Aorta (tissue), 5 donors: ENCODE data around the gene MRC2. TPM values are rescaled to one million over a fixed set of nuclear protein-coding genes. Genes with fewer than 3 reads are reported as not detected.

Experiments used
- ATAC-seq: fragments of 200-7000 bp; cut with Tn5 transposase; one replicate; pipeline ENCODE4 v1.9.1; 2022; ENCODE audit warnings: moderate library complexity; ENCODE audit not compliant: low FRiP score
- DNase-seq, 2 donors: peaks; one replicate each; pipeline ENCODE4 v3.0.0-alpha.2; 2020
- H3K27ac ChIP-seq, 2 donors: one replicate each; pipeline ENCODE4 v1.5.1; 2013; ENCODE audit warnings: low read length in 2 of 2, mild to moderate bottlenecking in 2 of 2, moderate library complexity in 2 of 2, control low read depth in 1 of 2, inconsistent platforms in 1 of 2, low read depth in 1 of 2
- H3K27me3 ChIP-seq, 2 donors: one replicate each; pipeline ENCODE4 v1.6.1; 2013; ENCODE audit warnings: control low read depth in 1 of 2, low read length in 1 of 2, mild to moderate bottlenecking in 1 of 2, moderate library complexity in 1 of 2; ENCODE audit not compliant: insufficient read depth in 2 of 2, control insufficient read depth in 1 of 2
- H3K36me3 ChIP-seq, 2 donors: one replicate each; pipeline ENCODE4 v1.6.1; 2013; ENCODE audit warnings: control low read depth in 1 of 2, low read length in 1 of 2, mild to moderate bottlenecking in 1 of 2; ENCODE audit not compliant: insufficient read depth in 2 of 2, control insufficient read depth in 1 of 2
- H3K4me1 ChIP-seq, 2 donors: one replicate each; pipeline ENCODE4 v1.6.1; 2013; ENCODE audit warnings: low read length in 2 of 2, control low read depth in 1 of 2, mild to moderate bottlenecking in 1 of 2, moderate library complexity in 1 of 2; ENCODE audit not compliant: insufficient read depth in 2 of 2, control insufficient read depth in 1 of 2
- H3K4me3 ChIP-seq, 2 donors: one replicate each; pipeline ENCODE4 v1.5.1; 2013; ENCODE audit warnings: low read length in 2 of 2, control low read depth in 1 of 2, mild to moderate bottlenecking in 1 of 2
- H3K9me3 ChIP-seq: one replicate; pipeline ENCODE4 v1.6.1; 2013; ENCODE audit warnings: mild to moderate bottlenecking, low read length; ENCODE audit not compliant: control insufficient read depth
- WGBS, 2 donors: extraction: QIAGEN DNeasy Blood & Tissue Kit; methylation state at CpG; one replicate each; pipeline ENCODE4 v1.1.7; 2013; 5-methylcytosine and 5-hydroxymethylcytosine counted together
- intact Hi-C, 2 donors: fragments of 100-400 bp; cut with DNase I; formaldehyde crosslinking; loops; one replicate each; pipeline versions ENCODE4 v1.14.2 to v1.15.0; 2022
- polyA plus RNA-seq, 2 donors: library from polyadenylated mRNA; stranded (reverse); fragments of 200-250 nt; gene quantifications; one replicate each; pipeline ENCODE4 v1.2.3, GENCODE V29; 2013
- total RNA-seq, 2 donors: library from RNA; stranded (reverse); fragmentation: NEBNext Ultra II Directional; extraction: Animal tissue kit (Norgen Biotek cat#: 25700); gene quantifications; one replicate each; pipeline ENCODE4 v1.2.1, GENCODE V29; 2021
- donor health status: healthy with polysubstance abuse.
- donor health status: Bipolar disorder and iron deficiency.
- donor health status: DM: no; HTN: no; CAD: no.
- donor health status: DM: no; HTN: no; CAD: no.
- donor health status: DM: yes; HTN: yes; CAD: no.

MRC2 gene
- total and polyA plus RNA-seq, 4 donors: 15.3 to 232 (median 122) TPM

GRCh38 chr17:62670202-62670821 is 42.8 kb downstream of the MRC2 start:
- Histone ChIP-seq H3K4me1 (no peaks in the 10 kb centered on the region), H3K9me3 (no peaks in the 10 kb centered on the region), H3K36me3 (peaks cover 0 to 4% of the 10 kb centered on the region in 2 donors), H3K4me3 (no peak overlapping the region), H3K27me3 (no peaks in the 10 kb centered on the region), H3K27ac (no peak overlapping the region)
- DNase-seq (peak in 1 of 2 donors; percentile 69), ATAC-seq (no peak)
- 78% methylated on average over 24 of the region's 24 CpGs for WGBS, 2 donors
- intact Hi-C loops: loop anchor here in 1 of 2 donors (10.0 kb wide), 1 partner anchor 106 kb away; no protein-coding TSS in a partner anchor

DNA sequence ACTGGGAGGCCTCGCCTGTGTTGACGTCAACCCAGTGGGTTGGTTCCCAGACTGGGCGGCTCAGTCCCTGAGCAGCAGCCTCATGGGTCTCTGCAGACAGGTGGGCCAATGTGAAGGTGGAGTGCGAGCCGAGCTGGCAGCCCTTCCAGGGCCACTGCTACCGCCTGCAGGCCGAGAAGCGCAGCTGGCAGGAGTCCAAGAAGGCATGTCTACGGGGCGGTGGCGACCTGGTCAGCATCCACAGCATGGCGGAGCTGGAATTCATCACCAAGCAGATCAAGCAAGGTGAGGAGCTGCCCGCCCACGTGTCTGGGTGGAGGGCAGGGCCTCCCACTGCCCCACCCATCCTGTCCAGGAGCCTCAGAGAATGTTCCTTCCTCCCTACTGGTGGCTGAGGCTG is 44.1 kb downstream of the MRC2 start:
- intact Hi-C loops: loop anchor here in 1 of 2 donors (10.0 kb wide), 1 partner anchor 107 kb away; no protein-coding TSS in a partner anchor
- H3K27me3 ChIP-seq: no peaks in the 10 kb centered on the region
- H3K4me1 ChIP-seq: no peaks in the 10 kb centered on the region
- peak; percentile 54 to 83 for DNase-seq
- WGBS, 2 donors: 36 to 38% methylated on average over 10 to 14 of the region's 14 CpGs
- no peak overlapping the region for H3K27ac ChIP-seq
- no peaks in the 10 kb centered on the region for H3K9me3 ChIP-seq
- H3K4me3 ChIP-seq: no peak overlapping the region
- no peak for ATAC-seq
- peaks cover 2 to 4% of the 10 kb centered on the region in 2 donors for H3K36me3 ChIP-seq

DNA sequence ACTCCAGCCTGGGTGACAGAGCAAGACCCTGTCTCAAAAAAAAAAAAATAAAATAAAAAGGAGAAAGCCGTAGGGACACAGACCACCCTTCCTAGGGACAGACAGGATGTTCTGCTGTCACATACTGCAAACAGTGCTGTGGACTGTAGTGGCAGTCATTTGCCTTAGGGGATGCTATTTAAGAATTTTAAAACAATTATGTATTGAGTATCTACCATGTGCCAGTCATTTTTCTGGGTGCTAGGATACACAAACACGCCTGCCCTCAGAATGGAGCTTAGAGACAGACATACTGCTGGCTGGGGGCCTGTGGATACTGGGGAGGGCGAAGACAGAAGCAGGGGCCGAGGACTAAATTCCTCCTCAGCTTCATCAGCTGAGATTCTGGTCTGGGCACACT is 45.5 kb downstream of the MRC2 start:
- H3K36me3 ChIP-seq: peaks cover 2 to 4% of the 10 kb centered on the region in 2 donors
- H3K27me3 ChIP-seq: no peaks in the 10 kb centered on the region
- 85 to 89% methylated on average over 4 of the region's 4 CpGs for WGBS, 2 donors
- no peaks in the 10 kb centered on the region for H3K4me1 ChIP-seq
- H3K27ac ChIP-seq: no peak overlapping the region
- ATAC-seq (no peak), DNase-seq (no peak)
- intact Hi-C loops: loop anchor here in 1 of 2 donors (10.0 kb wide), 1 partner anchor 108 kb away; no protein-coding TSS in a partner anchor
- no peak overlapping the region for H3K4me3 ChIP-seq
- no peaks in the 10 kb centered on the region for H3K9me3 ChIP-seq

- Histone ChIP-seq H3K9me3 (no peaks in the 10 kb centered on the region), H3K27ac (no peak overlapping the region), H3K4me1 (no peaks in the 10 kb centered on the region), H3K27me3 (no peaks in the 10 kb centered on the region), H3K36me3 (peaks cover 2 to 4% of the 10 kb centered on the region in 2 donors), H3K4me3 (no peak overlapping the region)
- DNase-seq: peak in 1 of 2 donors; percentile 73
- intact Hi-C loops: loop anchor here in 1 of 2 donors (10.0 kb wide), 1 partner anchor 109 kb away; no protein-coding TSS in a partner anchor
- peak; percentile 3 for ATAC-seq
- 86% methylated on average over 20 of the region's 20 CpGs for WGBS, 2 donors
Measured at GRCh38 chr17:62673614-62674362, 46.3 kb downstream of the MRC2 start.

- intact Hi-C loops: loop anchor here in 1 of 2 donors (10.0 kb wide), 1 partner anchor 110 kb away; no protein-coding TSS in a partner anchor
- Histone ChIP-seq H3K4me1 (no peaks in the 10 kb centered on the region), H3K36me3 (peaks cover 2 to 4% of the 10 kb centered on the region in 2 donors), H3K27ac (no peak overlapping the region), H3K9me3 (no peaks in the 10 kb centered on the region), H3K4me3 (no peak overlapping the region), H3K27me3 (no peaks in the 10 kb centered on the region)
- WGBS, 2 donors: 56 to 60% methylated on average over 5 to 6 of the region's 6 CpGs
- ATAC-seq (no peak), DNase-seq (peak in 1 of 2 donors; percentile 62)
Measured at GRCh38 chr17:62674363-62674739, 46.9 kb downstream of the MRC2 start.

DNA sequence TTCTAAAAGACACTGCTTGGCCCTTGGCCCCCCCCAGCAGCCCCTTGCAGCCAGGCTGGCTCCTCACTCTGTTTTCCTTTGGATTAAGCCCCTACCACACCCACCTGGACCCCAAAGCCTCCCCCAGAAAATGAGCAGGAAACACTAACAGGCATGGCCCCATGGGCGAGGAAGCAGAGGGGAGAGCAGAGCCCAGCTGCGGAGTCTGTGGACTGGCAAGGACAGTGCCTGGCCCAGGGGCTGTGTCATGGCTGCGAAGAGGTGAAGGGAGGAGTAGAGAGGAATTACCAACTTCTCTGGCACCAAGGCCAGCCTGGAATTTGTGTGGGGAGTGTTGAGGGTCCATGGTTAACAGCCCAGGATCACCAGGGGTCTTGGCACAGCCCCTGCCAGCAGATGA is 47.4 kb downstream of the MRC2 start:
- Histone ChIP-seq H3K27ac (no peak overlapping the region), H3K9me3 (no peaks in the 10 kb centered on the region), H3K36me3 (peaks cover 2 to 4% of the 10 kb centered on the region in 2 donors), H3K4me1 (no peaks in the 10 kb centered on the region), H3K4me3 (no peak overlapping the region), H3K27me3 (no peaks in the 10 kb centered on the region)
- DNase-seq (peak in 1 of 2 donors; percentile 64), ATAC-seq (no peak)
- intact Hi-C loops: loop anchor here in 1 of 2 donors (10.0 kb wide), 1 partner anchor 110 kb away; no protein-coding TSS in a partner anchor
- WGBS, 2 donors: 33 to 36% methylated on average over 3 of the region's 3 CpGs

GRCh38 chr17:62675260-62675659 is 47.8 kb downstream of the MRC2 start:
- Histone ChIP-seq H3K27me3 (no peaks in the 10 kb centered on the region), H3K4me3 (no peak overlapping the region), H3K36me3 (peaks cover 2 to 4% of the 10 kb centered on the region in 2 donors), H3K9me3 (no peaks in the 10 kb centered on the region), H3K27ac (no peak overlapping the region), H3K4me1 (no peaks in the 10 kb centered on the region)
- intact Hi-C loops: loop anchor here in 1 of 2 donors (10.0 kb wide), 1 partner anchor 110 kb away; no protein-coding TSS in a partner anchor
- DNase-seq (peak; percentile 79 to 80), ATAC-seq (peak; percentile 36)
- 9 to 11% methylated on average over 12 of the region's 12 CpGs for WGBS, 2 donors

DNA sequence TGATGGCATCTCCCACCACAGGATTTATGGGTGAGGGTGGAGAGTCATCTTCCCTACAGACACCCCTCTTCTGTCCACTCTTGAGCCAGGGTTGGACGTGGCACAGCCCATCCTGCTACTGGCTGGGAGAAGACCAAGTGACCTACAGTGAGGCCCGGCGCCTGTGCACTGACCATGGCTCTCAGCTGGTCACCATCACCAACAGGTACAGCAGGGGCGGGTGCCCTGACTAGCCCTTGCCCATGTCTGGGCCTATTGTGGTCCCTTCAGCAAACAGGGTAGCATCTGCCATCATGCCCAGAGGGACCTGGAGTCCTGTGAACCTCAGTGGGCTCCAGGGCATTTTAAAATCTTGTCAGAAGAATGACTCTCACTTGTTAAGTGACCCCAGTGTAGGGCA is 48.2 kb downstream of the MRC2 start:
- no peaks in the 10 kb centered on the region for H3K4me1 ChIP-seq
- DNase-seq (peak in 1 of 2 donors; percentile 74), ATAC-seq (no peak)
- H3K4me3 ChIP-seq: no peak overlapping the region
- H3K27me3 ChIP-seq: no peaks in the 10 kb centered on the region
- H3K9me3 ChIP-seq: no peaks in the 10 kb centered on the region
- intact Hi-C loops: loop anchor here in 1 of 2 donors (10.0 kb wide), 1 partner anchor 111 kb away; no protein-coding TSS in a partner anchor
- peaks cover 2 to 4% of the 10 kb centered on the region in 2 donors for H3K36me3 ChIP-seq
- H3K27ac ChIP-seq: no peak overlapping the region
- 56 to 63% methylated on average over 4 of the region's 4 CpGs for WGBS, 2 donors
